Effector memory CD4-positive, alpha-beta T cell (primary cell): ENCODE data around the gene CD5L.

ENCODE experiments used
- DNase-seq, 3 donors: peaks; one replicate each; pipeline ENCODE4 v3.0.0-alpha.2; 2020
- H3K27ac ChIP-seq: 2 replicates; pipeline ENCODE4 v1.7.0; 2013; ENCODE audit warnings: mild to moderate bottlenecking, low read length, moderate library complexity; ENCODE audit not compliant: insufficient read depth, poor library complexity, severe bottlenecking
- H3K27me3 ChIP-seq: replicated peaks from 2 replicates; pipeline ENCODE4 v1.7.0; 2013; ENCODE audit warnings: mild to moderate bottlenecking, low read length; ENCODE audit not compliant: insufficient read depth, control insufficient read depth, poor library complexity, severe bottlenecking
- H3K36me3 ChIP-seq: 2 replicates; pipeline ENCODE4 v1.7.0; 2013; ENCODE audit warnings: mild to moderate bottlenecking, low read length, moderate library complexity; ENCODE audit not compliant: control insufficient read depth, insufficient read depth
- H3K4me1 ChIP-seq: 2 replicates; pipeline ENCODE4 v1.7.0; 2013; ENCODE audit warnings: low read length, mild to moderate bottlenecking; ENCODE audit not compliant: control insufficient read depth, insufficient read depth, poor library complexity, severe bottlenecking
- H3K4me3 ChIP-seq: 2 replicates; pipeline ENCODE4 v1.7.0; 2013; ENCODE audit warnings: low read length, low read depth, mild to moderate bottlenecking; ENCODE audit not compliant: insufficient read depth, poor library complexity, severe bottlenecking
- H3K9me3 ChIP-seq: 2 replicates; pipeline ENCODE4 v1.7.0; 2013; ENCODE audit warnings: mild to moderate bottlenecking, low read length, moderate library complexity; ENCODE audit not compliant: control insufficient read depth

The CD5L gene

DNA sequence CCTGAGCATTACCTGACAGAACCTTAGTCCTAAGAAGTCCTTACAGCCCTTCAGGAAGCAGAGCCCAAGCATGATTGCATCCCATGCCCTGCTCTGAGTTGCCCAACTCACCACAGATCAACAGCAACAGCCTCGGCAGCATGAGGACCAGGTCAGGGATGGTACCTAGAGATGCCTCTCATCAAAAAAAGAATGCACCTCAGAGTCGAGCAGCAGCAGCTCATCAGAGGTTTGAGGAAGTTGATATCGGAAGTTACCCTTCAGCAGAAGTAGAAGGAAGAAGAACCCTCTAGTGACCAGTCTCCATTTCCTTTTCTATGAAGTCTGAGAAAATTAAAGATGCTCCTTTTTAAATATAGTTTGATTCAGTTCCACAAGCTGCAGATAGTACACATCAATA is 21.7 kb downstream of the CD5L start, which contains the start of gene FCRL1:
TSS of gene FCRL1 (minus strand) at position 225 of the 400 bp plus-strand sequence. CDS start at position 142, 83 bp downstream.
- no peak for DNase-seq
- no peaks in the 10 kb centered on the region for H3K36me3 ChIP-seq
- no peaks in the 10 kb centered on the region for H3K9me3 ChIP-seq
- no peaks in the 10 kb centered on the region for H3K4me1 ChIP-seq
- H3K4me3 ChIP-seq, result no peak within 1 kb of the TSS
- no peaks in the 10 kb centered on the region for H3K27me3 ChIP-seq
- H3K27ac ChIP-seq, result no peak within 1 kb of the TSS

GRCh38 chr1:157819215-157819614 is 22.4 kb downstream of the CD5L start:
- no peak for DNase-seq
- no peaks in the 10 kb centered on the region for H3K27me3 ChIP-seq
- H3K4me3 ChIP-seq, result no peak overlapping the region

GRCh38 chr1:157813269-157813668 is 28.3 kb downstream of the CD5L start:
- no peak overlapping the region for H3K4me3 ChIP-seq
- H3K36me3 ChIP-seq, result no peaks in the 10 kb centered on the region
- DNase-seq, result no peak

More at GRCh38 chr1:157819215-157819614, 22.4 kb downstream of the CD5L start:
- no peak overlapping the region for H3K27ac ChIP-seq
- no peaks in the 10 kb centered on the region for H3K4me1 ChIP-seq
- no peaks in the 10 kb centered on the region for H3K9me3 ChIP-seq
- no peaks in the 10 kb centered on the region for H3K36me3 ChIP-seq

GRCh38 chr1:157806431-157807149 is 35.0 kb downstream of the CD5L start:
- Histone ChIP-seq H3K36me3 (no peaks in the 10 kb centered on the region), H3K27me3 (no peaks in the 10 kb centered on the region), H3K4me1 (no peaks in the 10 kb centered on the region), H3K27ac (no peak overlapping the region), H3K4me3 (no peak overlapping the region), H3K9me3 (no peaks in the 10 kb centered on the region)
- no peak for DNase-seq

More at GRCh38 chr1:157813269-157813668, 28.3 kb downstream of the CD5L start:
- Histone ChIP-seq H3K27ac (no peak overlapping the region), H3K9me3 (no peaks in the 10 kb centered on the region), H3K27me3 (no peaks in the 10 kb centered on the region), H3K4me1 (no peaks in the 10 kb centered on the region)

DNA sequence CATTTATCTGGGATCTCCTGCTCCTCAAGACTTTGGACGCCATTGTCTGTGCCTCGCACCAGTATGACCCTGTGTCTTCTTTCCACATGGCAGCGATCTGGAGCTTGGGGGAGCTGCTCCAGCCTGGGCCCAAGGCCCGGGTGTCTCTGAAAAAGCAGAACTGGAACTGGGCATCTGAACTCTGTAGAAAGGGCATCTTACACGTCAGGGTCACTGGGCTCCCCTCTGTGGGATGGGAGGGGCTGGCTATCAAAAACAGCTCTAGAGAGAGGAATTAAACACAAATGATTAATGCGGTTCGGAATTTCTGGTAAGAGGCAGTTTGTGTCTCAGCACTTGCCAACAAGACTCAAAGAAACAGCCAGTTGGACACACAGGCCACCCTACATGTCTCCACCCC is 37.8 kb downstream of the CD5L start:
- Histone ChIP-seq H3K27ac (no peak overlapping the region), H3K36me3 (no peaks in the 10 kb centered on the region), H3K4me3 (no peak overlapping the region), H3K9me3 (no peaks in the 10 kb centered on the region), H3K4me1 (no peaks in the 10 kb centered on the region), H3K27me3 (no peaks in the 10 kb centered on the region)
- DNase-seq, result no peak

DNA sequence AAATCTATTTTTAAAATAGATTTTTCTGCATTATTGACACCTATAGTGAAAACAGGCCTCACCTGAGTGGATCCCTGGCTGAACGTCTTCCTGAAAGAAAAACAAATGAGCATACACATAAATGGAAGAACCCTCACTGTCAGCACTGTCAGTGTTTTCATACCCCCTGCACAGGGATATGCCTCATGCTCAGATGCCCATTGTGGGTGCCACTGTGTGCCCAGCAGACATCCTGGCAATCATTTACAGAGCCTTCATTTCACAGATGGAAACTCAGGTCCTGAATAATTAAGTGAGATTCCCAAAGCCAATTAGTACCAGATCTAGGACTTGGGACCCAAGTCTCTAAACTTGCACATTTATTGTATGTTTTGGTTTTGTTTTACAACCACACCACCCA is 41.6 kb downstream of the CD5L start:
- no peaks in the 10 kb centered on the region for H3K4me1 ChIP-seq
- no peaks in the 10 kb centered on the region for H3K27me3 ChIP-seq
- no peaks in the 10 kb centered on the region for H3K36me3 ChIP-seq
- no peak for DNase-seq
- no peak overlapping the region for H3K27ac ChIP-seq
- H3K9me3 ChIP-seq, result no peaks in the 10 kb centered on the region
- no peak overlapping the region for H3K4me3 ChIP-seq

- no peak overlapping the region for H3K4me3 ChIP-seq
- H3K4me1 ChIP-seq, result no peaks in the 10 kb centered on the region
- H3K36me3 ChIP-seq, result no peaks in the 10 kb centered on the region
- H3K27me3 ChIP-seq, result no peaks in the 10 kb centered on the region
- no peaks in the 10 kb centered on the region for H3K9me3 ChIP-seq
- DNase-seq, result no peak
- no peak overlapping the region for H3K27ac ChIP-seq
These were observed 43.4 kb downstream of the CD5L start for GRCh38 chr1:157798211-157798610.

DNA sequence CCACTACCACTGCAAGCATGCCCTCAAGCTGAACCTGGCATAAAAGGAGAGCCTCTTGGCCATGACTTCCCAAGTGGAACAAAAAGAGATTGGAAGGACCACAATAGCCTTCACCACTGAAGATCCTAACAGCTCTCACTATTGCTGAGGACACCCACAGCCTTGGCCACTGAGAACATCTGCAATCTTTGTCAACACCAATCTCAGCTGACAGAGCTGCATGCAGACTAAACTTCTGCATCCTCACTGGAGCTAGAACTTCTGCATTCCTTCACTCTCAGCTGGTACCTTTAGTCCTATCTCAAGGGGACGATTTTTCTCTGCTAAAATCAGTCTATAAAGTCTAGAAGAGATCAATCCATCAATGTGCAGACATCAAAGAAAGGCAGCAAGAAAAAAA is 56.4 kb downstream of the CD5L start:
- Histone ChIP-seq H3K27me3 (no peaks in the 10 kb centered on the region), H3K4me3 (no peak overlapping the region), H3K27ac (no peak overlapping the region), H3K4me1 (no peaks in the 10 kb centered on the region), H3K9me3 (no peaks in the 10 kb centered on the region), H3K36me3 (no peaks in the 10 kb centered on the region)
- DNase-seq, result no peak

DNA sequence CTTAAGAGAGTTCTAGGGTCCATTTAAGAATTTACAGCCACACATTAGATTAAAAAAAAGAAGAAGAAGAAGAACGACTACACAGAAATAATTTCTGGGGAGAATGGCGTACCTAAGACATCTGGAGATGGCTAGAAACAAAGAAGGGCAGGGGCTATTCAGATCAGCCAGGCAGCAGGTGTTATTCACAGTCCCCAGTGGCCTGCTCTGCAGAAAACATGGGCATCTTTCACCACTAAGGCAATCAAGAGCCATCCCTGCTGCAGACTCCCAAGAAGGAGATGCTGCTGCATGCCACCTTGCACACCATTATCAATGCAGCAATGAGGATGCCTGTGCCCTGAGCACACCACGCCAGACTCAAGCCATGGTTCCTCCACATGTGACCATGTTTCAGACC is 56.8 kb downstream of the CD5L start:
- H3K27ac ChIP-seq, result no peak overlapping the region
- H3K27me3 ChIP-seq, result no peaks in the 10 kb centered on the region
- H3K4me3 ChIP-seq, result no peak overlapping the region
- H3K9me3 ChIP-seq, result no peaks in the 10 kb centered on the region
- H3K4me1 ChIP-seq, result no peaks in the 10 kb centered on the region
- H3K36me3 ChIP-seq, result no peaks in the 10 kb centered on the region
- DNase-seq, result no peak

DNA sequence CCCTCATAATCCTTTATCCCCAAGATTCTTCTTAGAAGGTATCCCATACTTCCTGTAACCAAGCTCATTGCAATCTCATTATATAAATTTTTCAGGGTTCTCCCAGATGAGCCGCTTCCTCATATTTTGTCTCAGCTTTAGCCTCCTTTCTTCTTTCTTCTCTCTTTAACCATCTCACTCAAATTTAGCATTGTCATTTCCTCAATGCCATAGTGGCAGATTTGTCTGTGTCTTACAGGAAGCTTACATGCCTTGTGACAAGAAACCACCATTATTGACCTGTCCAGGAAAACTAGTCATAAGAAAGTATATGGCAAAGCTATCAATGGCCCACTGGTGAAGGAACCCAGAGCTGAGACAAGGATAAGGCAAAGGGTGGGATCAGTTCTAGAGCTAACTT is 58.7 kb downstream of the CD5L start:
- H3K27ac ChIP-seq, result no peak overlapping the region

More for the DNA sequence above, 58.7 kb downstream of the CD5L start:
- H3K27me3 ChIP-seq, result no peaks in the 10 kb centered on the region
- no peak for DNase-seq
- H3K4me1 ChIP-seq, result no peaks in the 10 kb centered on the region
- H3K4me3 ChIP-seq, result no peak overlapping the region
- H3K9me3 ChIP-seq, result no peaks in the 10 kb centered on the region
- no peaks in the 10 kb centered on the region for H3K36me3 ChIP-seq
